Measurements from ENCODE around the gene FOXN3. TPM values are rescaled to one million over a fixed set of nuclear protein-coding genes. Genes with fewer than 3 reads are reported as not detected.

The FOXN3 gene
- total RNA-seq, 1 donor from 2014 or later = 87.6 TPM

DNA sequence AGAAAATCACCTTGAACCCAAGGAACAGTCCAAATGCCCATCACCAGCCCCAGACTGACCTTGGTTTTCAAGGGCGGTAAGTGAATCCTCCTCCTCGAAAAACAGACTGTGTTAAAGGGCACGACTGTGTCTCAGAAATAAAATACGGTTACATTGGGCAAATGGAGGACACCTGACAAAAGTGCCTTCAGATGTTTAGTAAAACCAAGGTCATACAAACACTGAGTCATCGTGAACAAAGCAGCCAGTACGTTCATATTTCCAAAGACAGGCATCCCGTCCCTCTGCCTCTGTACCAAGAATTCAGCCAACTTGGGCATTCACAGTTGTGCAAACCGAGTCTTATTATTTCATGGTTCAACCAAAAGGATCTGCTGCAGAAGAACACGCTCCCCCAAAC, 25.9 kb downstream of the FOXN3 start:
- intact Hi-C loops (cut with DNase I) = no loop called here

DNA sequence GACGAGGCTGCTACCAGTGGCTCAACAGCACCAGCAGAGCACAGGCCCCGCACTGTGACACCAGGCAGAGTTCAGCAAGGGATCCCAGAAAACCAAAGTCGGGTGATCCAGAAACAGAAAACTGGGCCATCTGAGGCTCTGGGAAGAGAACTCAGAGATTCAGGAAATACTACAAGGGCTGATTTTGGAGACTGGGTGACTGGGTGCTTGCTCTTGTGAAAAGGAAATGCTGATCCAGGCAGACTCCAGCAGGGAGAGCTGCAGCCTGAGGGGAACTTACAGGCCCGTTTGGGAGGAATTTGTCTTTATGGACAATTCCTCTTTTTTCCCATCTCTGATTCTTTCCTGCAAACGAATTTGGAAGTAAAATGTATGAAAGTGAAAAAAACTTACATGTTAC, 28.2 kb downstream of the FOXN3 start:
- intact Hi-C loops (cut with DNase I) = no loop called here
- no peak for DNase-seq (ENCODE audit: low spot score)

More for the DNA sequence above, 25.9 kb downstream of the FOXN3 start:
- no peak for DNase-seq (ENCODE audit: low spot score)

DNA sequence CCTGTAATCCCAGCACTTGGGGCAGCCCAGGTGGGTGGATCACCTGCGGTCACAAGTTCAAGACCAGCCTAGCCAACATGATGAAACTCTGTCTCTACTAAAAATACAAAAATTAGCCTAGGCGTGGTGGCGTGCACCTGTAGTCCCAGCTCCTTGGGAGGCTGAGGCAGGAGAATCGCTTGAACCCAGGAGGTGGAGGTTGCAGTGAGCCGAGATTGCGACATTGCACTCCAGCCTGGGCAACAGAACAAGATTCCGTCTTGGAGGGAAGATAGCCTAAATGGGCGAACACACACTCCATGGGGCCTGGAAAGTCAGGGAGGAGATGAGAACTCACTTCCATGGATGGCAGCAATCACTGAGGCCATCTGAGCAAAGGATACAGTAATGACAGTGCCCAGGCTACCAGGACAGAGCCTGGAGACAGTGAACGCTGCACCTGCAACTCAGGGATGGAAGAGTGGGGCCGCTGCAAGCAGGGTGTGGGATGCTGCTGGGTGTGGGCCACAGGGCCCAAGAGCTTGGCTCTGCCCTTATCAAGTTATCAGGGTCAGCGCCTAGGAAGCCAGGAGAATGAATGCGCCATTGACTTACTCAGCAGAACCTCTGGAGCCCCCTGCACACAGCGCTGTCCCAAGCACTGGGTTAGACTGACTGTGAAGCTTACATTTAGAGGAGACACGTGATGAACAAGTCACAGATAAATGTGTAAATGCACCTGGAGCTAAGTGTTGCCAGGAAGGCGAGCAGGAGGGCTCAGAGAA, 28.9 kb downstream of the FOXN3 start:
- no peak for DNase-seq (ENCODE audit: low spot score)
- intact Hi-C loops (cut with DNase I) = no loop called here

DNA sequence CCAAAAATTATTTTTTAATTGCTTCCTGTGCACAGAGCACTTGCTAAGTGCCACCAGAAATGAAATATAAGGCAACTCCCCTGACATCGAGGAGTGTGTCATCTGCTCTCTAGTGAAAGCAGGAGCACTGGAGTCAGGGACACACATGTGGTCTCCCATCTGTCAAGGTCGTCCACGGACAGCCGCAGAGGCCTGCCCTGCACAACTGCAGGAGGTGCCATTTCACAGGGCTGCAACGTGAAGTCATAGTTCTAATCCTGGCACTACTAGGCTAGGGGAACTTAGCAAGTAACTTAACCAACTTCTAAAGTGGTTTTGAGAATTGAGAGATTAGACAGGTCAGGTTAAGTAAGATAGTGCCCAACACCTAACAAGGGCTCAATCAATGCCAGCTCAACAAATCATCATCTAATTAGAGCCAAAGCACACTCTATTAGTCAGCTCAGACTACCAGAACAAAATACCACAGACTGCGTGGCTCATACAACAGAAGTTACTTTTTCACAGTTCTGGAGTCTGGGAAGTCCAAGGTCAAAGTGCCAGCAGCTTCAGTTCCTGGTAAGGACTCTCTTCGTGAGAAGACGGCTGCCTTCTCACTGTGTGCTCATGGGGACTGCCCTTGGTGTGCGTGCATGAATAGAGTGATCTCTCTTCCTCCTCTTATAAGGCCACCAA, 30.7 kb downstream of the FOXN3 start:
- DNase-seq (ENCODE audit: low spot score) = no peak
- intact Hi-C loops (cut with DNase I) = no loop called here

DNA sequence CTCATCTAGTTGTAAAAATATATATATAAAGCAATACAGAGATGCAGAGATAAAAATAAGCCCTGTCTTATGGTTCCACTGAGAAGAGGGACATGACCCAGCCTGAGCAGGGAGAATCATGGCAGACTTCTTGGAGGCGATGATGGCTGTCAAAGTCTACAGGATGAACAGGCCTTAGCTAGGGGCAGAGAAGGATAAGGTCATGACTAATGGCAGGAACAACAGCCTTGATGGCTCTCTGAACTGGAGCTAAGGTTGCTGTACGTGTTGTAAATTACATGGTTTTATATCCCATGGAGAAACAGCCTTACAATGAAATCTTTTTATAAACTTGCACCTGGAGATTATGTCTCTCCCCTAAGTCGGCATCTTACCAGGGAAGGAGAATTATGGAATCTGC, 32.4 kb downstream of the FOXN3 start:
- intact Hi-C loops (cut with DNase I) = no loop called here
- DNase-seq (ENCODE audit: low spot score) = no peak

DNA sequence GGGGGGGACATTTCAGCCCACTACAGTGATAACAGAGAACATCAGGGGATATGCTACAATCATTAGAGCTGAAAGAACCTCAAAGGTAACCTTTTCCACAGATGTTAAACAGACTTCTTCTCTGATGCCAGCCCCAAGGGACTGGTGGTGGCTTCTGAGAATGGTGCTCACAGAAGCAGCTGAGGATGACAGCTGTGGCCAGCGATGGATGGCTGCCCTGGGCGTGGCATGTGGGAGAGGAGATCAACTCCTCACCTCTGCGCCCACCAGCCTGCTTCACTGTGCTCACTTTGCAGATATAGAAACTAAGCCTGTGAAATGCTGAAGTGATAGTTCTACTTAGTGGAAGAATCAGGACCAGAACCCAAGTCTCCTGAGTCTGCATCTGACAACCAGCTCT, 33.0 kb downstream of the FOXN3 start:
- DNase-seq (ENCODE audit: low spot score) = no peak
- intact Hi-C loops (cut with DNase I) = no loop called here

DNA sequence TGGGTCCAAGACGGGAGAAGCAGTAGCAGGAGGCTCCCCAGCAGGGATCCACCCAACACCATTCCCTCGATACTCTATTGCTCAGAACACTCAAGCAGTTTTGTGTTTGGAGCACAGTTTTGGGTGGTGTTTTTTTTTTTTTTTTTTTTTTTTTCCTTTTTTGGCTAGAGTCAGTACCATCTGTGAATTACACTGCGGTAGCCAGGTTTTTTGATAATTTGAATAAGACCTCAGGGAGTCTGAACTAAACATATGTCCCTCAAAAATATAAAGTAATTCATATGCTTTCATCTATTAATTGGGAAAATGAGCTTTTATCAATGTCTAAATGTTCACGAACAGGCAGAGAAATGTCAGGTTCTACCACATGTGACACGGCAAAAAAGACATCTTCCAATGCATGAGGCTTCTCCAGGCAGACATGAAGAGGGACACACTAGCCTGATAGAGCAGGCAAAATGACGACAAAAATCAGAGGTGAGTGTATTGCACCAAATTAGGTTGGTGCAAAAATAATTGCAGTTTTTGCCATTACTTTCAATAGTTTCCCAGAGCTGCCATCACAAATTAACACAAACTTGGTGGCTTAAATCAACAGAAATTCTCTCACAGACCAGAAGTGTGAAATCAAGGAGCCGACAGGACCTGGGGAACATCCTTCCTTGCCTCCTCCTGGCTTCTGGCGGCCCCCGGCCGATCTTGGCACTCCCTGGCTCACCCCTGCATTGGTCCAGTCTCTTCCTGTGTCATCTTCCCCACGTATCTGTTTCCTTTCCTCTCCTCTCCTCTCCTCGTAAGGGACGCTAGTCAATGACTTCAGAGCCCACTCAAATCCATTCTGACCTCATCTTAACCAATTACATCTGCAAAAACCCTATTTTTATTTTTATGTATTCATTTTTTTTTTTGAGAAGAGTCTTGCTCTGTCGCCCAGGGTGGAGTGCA, 33.9 kb downstream of the FOXN3 start:
- intact Hi-C loops (cut with DNase I) = no loop called here
- DNase-seq (ENCODE audit: low spot score) = no peak

DNA sequence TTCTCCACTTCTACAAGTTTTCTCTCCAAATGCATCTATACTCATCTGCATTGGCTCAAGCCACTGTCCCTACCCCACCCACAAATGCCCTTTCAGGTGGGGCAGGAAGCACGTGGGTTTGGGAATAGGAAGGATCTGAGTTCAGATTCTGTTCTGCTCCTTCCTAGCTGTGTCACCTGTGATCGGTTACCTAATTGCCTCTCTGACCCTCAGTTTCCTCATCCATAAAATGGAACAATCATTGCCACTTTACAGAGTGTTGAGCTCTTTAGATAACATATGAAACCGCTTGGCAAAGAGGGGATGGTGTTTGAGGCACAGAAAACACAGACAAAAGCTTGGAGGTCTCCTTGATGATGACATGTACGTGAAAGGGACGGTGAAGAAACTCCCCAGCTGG, 34.5 kb downstream of the FOXN3 start:
- intact Hi-C loops (cut with DNase I) = no loop called here
- no peak for DNase-seq (ENCODE audit: low spot score)

DNA sequence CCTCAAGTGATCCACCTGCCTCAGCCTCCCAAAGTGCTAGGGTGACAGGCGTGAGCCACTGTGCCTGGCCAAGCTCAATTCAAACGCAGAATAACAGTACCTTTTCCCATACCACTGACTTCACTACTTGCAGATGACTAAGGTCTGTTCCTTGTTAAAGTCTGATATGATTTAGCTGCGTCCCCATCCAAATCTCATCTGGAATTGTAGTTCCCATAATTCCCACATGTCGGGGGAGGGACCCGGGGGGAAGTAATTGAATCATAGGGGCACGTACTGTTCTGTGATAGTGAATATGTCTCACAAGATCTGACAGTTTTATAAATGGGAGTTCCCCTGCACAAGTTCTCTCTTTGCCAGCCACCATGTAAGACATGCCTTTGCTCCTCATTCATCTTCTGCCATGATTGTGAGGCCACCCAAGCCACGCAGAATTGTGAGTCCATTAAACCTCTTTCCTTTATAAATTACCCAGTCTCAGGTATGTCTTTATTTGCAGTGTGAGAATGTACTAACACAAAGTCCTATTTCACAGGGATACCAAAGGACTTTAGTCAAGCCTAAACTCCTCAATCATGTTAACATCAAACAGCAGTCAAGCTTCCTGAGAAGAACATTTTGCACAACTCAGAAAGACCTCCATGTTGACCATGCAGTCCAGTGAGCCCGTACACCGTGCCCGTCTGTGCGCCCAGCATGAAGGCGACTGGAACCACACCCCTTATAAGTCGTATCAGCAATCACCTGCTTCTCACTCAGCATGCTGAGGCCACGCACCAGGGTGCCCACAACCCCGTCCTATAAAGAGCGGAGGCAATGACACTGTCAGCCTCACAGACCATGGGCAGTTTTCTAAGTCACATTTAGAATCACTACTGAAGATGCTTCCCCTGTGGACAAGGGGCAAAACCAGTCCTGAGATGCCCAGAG, 36.9 kb downstream of the FOXN3 start:
- DNase-seq (ENCODE audit: low spot score) = no peak
- intact Hi-C loops (cut with DNase I) = no loop called here

DNA sequence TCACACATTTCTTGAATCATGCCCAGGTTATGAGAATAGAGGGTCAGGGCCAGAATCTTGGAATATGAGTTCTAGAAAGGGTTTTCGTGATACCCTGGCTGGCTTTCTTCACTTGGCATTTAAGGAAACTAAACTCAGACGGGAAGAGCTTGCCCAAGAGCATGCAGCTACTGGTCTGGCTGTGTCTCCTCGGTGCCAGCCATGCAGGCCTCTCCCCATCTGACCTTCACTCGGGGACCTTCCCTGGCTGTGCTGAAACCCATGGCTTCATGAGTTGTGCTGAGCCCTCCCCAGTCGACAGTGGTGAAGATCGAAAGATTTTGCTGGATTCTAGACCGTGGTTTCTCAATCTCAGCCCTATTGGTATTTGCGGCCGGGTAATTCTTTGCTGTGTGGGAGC, 38.0 kb downstream of the FOXN3 start:
- no peak for DNase-seq (ENCODE audit: low spot score)
- intact Hi-C loops (cut with DNase I) = no loop called here

DNA sequence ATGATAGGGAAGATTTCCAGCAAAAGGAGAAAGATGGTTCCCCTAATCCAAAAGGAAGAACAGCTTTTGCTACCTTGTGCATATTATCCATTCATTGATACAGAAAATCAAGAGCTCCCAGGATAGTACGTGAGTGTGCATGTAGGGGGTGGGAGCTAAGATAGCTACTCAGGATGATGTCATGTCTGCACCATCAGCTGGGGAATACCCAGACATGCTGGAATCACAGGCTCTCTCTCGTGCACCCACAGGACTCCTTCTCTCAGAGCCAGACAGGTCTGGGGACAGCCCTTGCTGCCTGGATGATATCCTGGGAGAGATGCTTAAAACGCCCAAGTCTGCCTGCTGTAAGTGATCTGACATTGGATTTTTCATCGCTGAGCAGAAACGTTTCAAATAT, 38.9 kb downstream of the FOXN3 start:
- intact Hi-C loops (cut with DNase I) = no loop called here

DNA sequence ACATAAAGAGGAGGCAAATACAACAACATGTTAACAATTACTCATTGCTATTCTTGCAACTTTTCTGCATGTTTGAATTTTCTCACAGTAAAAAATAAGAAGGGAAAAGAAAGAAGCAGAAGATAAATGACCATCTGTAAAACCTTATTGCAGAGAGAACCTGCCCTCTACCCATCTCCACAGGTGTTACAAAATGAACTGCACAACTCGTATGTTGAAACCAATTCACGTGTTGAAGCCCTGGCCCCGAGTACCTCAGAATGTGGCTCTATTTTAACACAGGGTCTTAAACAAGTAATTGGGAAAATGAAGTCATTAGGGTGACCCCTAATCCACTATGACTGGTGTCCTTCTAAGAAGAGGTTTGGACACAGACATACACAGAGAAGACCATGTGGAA, 39.5 kb downstream of the FOXN3 start:
- no peak for DNase-seq (ENCODE audit: low spot score)
- intact Hi-C loops (cut with DNase I) = no loop called here

More for the DNA sequence above, 38.9 kb downstream of the FOXN3 start:
- no peak for DNase-seq (ENCODE audit: low spot score)

DNA sequence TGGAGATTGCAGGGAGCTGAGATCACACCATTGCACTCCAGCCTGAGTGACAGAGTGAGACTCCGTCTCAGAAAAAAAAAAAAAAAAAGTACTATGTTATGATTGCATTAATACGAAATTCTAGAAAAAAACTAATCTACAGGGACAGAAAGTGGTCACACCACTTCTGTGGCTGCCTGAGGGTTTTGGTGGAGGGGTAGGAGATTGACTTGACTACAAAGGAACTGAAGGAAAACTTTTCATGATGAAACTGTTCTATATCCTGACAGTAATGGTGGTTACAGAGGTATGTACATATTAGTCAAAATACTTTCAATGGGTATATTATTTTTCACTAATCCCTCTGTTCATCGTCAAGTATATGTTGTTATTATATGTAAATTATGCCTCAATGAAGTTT, 42.1 kb downstream of the FOXN3 start:
- intact Hi-C loops (cut with DNase I) = no loop called here
- no peak for DNase-seq (ENCODE audit: low spot score)

DNA sequence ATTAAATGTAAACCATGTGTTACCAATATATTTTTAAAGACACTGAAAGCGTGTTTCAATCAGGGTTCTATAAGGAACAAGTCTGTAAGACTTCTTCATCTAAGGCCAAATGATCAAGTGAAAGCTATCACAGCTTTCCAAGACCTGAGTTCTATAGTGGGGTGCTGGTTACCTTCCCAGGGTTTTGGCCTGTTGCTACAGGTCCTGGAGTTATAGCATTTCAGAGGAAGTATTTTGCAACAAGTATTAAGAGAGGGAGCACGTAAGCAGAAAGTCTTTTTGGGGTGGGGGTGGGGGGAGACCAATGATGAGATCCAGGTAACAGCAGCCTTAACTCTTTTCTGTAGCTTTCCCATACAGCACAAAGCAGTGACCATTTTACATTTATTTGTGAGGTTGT, 43.8 kb downstream of the FOXN3 start:
- DNase-seq (ENCODE audit: low spot score) = no peak
- intact Hi-C loops (cut with DNase I) = no loop called here

DNA sequence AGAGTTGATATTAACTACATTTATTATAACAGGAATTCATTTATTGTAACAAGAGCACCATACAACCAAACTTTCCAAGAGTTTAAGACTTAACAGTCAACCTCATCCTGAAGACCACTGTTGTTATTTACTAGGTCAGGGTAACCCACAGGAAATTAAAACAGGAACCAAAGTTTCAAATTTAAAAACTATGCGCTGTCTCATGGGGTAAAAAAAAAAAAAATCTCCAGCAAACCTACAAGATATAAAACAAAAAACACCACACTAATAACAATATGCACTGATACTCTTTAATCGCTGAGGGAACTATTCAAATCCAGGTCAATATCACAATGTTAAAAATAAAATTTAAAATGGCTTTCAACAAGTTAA, 44.5 kb downstream of the FOXN3 start:
- DNase-seq (ENCODE audit: low spot score) = no peak
- intact Hi-C loops (cut with DNase I) = no loop called here

DNA sequence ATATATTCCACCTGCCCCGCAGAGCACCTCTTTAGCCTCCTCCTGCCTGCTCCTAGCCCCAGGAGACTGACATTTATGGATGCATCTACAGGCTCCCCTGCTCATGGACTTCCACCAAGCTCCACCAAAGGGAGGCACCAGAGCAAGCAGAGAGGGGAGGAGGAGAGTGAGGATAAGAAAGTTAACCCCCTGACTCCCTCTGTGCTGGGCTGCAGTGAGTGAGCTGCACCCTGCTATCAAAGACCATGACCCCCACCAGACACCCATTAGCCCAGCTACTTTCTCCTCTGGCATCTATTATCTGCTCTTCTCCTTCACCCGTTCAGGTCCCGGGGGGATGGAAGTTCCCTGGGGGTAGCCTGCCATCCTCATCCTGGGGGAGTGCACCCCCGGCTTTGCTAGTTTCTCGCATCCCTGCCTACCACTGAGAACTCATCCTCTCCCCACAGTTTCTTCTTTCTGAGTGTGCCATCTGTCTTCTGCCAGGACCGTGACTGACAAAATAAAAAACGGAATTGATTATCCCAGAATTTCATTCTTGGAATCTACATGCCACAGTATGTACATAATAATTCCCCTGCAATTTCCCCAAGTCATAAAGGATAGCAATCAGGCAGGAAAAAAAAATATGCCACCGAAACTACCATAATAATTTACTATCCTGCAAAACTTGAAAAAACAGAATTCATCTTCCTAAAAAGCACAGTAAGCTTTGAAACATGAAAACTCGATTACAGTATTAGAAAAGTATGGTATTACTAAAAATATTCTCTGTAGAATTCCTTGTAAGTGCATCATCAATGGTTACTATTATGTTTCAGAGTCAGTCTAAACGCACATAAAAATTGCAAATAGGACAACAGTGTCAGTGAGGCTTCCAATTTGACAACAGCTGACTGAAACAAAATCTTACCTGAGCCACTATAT, 45.2 kb downstream of the FOXN3 start:
- no peak for DNase-seq (ENCODE audit: low spot score)
- intact Hi-C loops (cut with DNase I) = no loop called here

DNA sequence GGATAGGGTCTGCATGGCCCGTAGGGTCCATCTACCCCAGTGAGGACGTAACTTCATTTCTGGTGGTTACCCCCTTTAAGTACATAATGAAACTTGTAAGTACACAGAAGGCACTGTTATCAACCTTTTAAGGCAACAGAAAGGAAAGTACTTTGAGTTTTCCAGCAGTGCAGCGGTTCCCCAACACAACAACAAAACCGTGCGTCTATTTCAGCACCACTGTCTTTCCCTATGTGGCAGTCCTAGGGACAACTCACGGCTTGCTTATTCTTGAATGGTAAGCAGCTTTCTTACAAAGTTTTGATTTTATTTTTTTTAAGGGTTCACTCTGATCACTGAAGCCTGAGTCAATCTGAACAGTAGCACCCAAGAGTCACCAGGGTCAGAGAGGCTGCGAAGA, 46.3 kb downstream of the FOXN3 start:
- intact Hi-C loops (cut with DNase I) = no loop called here
- DNase-seq (ENCODE audit: low spot score) = no peak

DNA sequence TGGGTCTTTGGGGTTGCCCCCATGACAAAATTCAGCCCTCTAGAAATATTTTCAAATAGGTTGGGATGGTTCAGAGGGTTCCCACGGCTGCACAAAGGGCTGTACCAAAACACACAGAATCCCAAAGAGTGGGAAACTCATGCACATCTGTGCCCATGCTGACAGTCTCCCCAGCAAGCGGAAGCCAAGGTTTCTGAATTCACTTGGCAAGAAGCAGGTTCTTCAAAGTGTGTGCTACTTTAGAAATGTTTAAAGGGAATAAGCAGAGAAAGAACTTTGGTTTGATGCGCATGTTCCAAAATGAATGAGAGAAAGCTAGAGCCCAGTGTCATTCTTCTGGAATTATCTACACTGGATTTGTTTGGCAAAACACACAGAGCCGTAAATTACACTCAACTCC, 46.7 kb downstream of the FOXN3 start:
- intact Hi-C loops (cut with DNase I) = no loop called here
- DNase-seq (ENCODE audit: low spot score) = no peak
